H1 (cell line): ENCODE measurements around the gene MED23. TPM values are rescaled to one million over a fixed set of nuclear protein-coding genes. Genes with fewer than 3 reads are reported as not detected.

ENCODE experiments used
- CTCF ChIA-PET: fragments of 300-600 bp; sonication (Branson Sonifier 250); formaldehyde crosslinking; loops from one replicate; lab custom pipeline; 2021; ENCODE audit not compliant: partially characterized antibody; lab: Charles Lee
- POLR2A ChIA-PET: fragments of 300-600 bp; sonication (Branson Sonifier 250); formaldehyde crosslinking; loops from one replicate; lab custom pipeline; 2021; ENCODE audit warnings: inconsistent platforms; ENCODE audit not compliant: partially characterized antibody; lab: Charles Lee
- DNase-seq, 2 experiments: peaks; one replicate each; pipeline versions ENCODE4 v3.0.0 to v3.0.0-alpha.2; 2010 to 2022; ENCODE audit warnings: low spot score in 2 of 2, low read depth in 1 of 2, mixed read lengths in 1 of 2
- FAIRE-seq: peaks from 2 replicates; lab custom pipeline; 2011; peaks lifted over from hg19 to GRCh38; lab: Jason Lieb, UNC
- H2AFZ ChIP-seq: 2 replicates; pipeline ENCODE4 v1.8.1; 2012; ENCODE audit warnings: low read length, inconsistent platforms
- H2AK5ac ChIP-seq: 2 replicates; pipeline ENCODE4 v1.6.1; 2013; ENCODE audit warnings: low read depth, low read length
- H2BK120ac ChIP-seq: replicated peaks from 2 replicates; pipeline ENCODE3; 2013; ENCODE audit warnings: low read depth, low read length, inconsistent platforms
- H2BK12ac ChIP-seq: 2 replicates; pipeline ENCODE4 v1.6.1; 2013; ENCODE audit warnings: low read depth, low read length
- H2BK15ac ChIP-seq: 2 replicates; pipeline ENCODE4 v1.6.1; 2013; ENCODE audit warnings: low read length
- H2BK20ac ChIP-seq: 2 replicates; pipeline ENCODE4 v1.6.1; 2013; ENCODE audit warnings: low read length
- H2BK5ac ChIP-seq: 2 replicates; pipeline ENCODE4 v1.6.1; 2013; ENCODE audit warnings: low read depth, low read length
- H3K14ac ChIP-seq: 2 replicates; pipeline ENCODE4 v1.6.1; 2013; ENCODE audit warnings: inconsistent platforms; ENCODE audit not compliant: insufficient read length
- H3K18ac ChIP-seq: 2 replicates; pipeline ENCODE4 v1.6.1; 2013; ENCODE audit warnings: low read length; ENCODE audit errors: extremely low read depth
- H3K23ac ChIP-seq: 2 replicates; pipeline ENCODE4 v1.6.1; 2013; ENCODE audit warnings: inconsistent platforms; ENCODE audit not compliant: insufficient read length
- H3K23me2 ChIP-seq: 2 replicates; pipeline ENCODE4 v1.6.1; 2013; ENCODE audit warnings: low read depth, low read length
- H3K27ac ChIP-seq: 2 replicates; pipeline ENCODE4 v1.6.1; 2011; ENCODE audit warnings: low read depth, low read length, inconsistent platforms
- H3K27me3 ChIP-seq, 4 experiments: replicated peaks in 1 of 4; 1 replicate in 1 of 4; 2 replicates in 3 of 4; pipeline versions ENCODE4 v1.6.1 to v1.8.1; 2011 to 2013; ENCODE audit warnings: low read length in 3 of 4, mild to moderate bottlenecking in 3 of 4, inconsistent platforms in 2 of 4, mixed read lengths in 2 of 4, moderate library complexity in 1 of 4; ENCODE audit not compliant: control insufficient read depth in 3 of 4, insufficient read depth in 3 of 4; ENCODE audit errors: extremely low read depth in 1 of 4
- H3K36me3 ChIP-seq, 4 experiments: 2 replicates each; pipeline versions ENCODE4 v1.6.1 to v1.8.1; 2011 to 2013; ENCODE audit warnings: mild to moderate bottlenecking in 4 of 4, low read length in 3 of 4, moderate library complexity in 2 of 4, control low read depth in 1 of 4, inconsistent platforms in 1 of 4; ENCODE audit not compliant: insufficient read depth in 4 of 4, control insufficient read depth in 2 of 4
- H3K4ac ChIP-seq: replicated peaks from 2 replicates; pipeline ENCODE3; 2013; ENCODE audit warnings: low read length, low read depth, mixed read lengths, inconsistent platforms; ENCODE audit not compliant: insufficient read length
- H3K4me1 ChIP-seq, 4 experiments: replicated peaks in 1 of 4; 1 replicate in 1 of 4; 2 replicates in 3 of 4; pipeline versions ENCODE4 v1.6.1 to v1.8.1; 2011 to 2013; ENCODE audit warnings: low read length in 3 of 4, inconsistent platforms in 2 of 4, mixed read lengths in 1 of 4; ENCODE audit not compliant: insufficient read depth in 4 of 4, control insufficient read depth in 3 of 4
- H3K4me2 ChIP-seq, 2 experiments: 2 replicates each; pipeline versions ENCODE4 v1.6.1 to v1.8.1; 2011 to 2013; ENCODE audit warnings: low read depth in 2 of 2, low read length in 2 of 2, control low read depth in 1 of 2, inconsistent platforms in 1 of 2, mild to moderate bottlenecking in 1 of 2; ENCODE audit not compliant: insufficient read depth in 1 of 2
- H3K4me3 ChIP-seq, 4 experiments: fragments of 200-600, 300-600 bp in 1 of 4; sonication (generic), shearing (Covaris generic), sonication (Bioruptor Twin) in 1 of 4; 2 replicates each; pipeline versions ENCODE4 v1.5.1 to v1.8.1; 2011 to 2016; ENCODE audit warnings: low read length in 4 of 4, low read depth in 3 of 4, control low read depth in 2 of 4, inconsistent platforms in 2 of 4, mild to moderate bottlenecking in 2 of 4, mixed read lengths in 1 of 4, moderate library complexity in 1 of 4; ENCODE audit not compliant: insufficient read depth in 2 of 4; ENCODE audit errors: extremely low read depth in 1 of 4
- H3K56ac ChIP-seq: replicated peaks from 2 replicates; pipeline ENCODE3; 2013; ENCODE audit warnings: low read depth, mild to moderate bottlenecking, mixed read lengths, low read length, inconsistent platforms; ENCODE audit not compliant: insufficient read length
- H3K79me1 ChIP-seq: 2 replicates; pipeline ENCODE4 v1.6.1; 2013; ENCODE audit warnings: low read depth, low read length, control low read depth
- H3K79me2 ChIP-seq, 2 experiments: 2 replicates each; pipeline versions ENCODE4 v1.6.1 to v1.8.1; 2012 to 2013; ENCODE audit warnings: low read length in 2 of 2, mild to moderate bottlenecking in 2 of 2, inconsistent platforms in 1 of 2; ENCODE audit not compliant: insufficient read depth in 2 of 2, control insufficient read depth in 1 of 2
- H3K9ac ChIP-seq, 4 experiments: replicated peaks in 1 of 4; 1 replicate in 1 of 4; 2 replicates in 3 of 4; pipeline versions ENCODE4 v1.6.1 to v1.8.1; 2011 to 2013; ENCODE audit warnings: low read depth in 3 of 4, low read length in 3 of 4, control low read depth in 2 of 4, mild to moderate bottlenecking in 2 of 4, moderate library complexity in 2 of 4, inconsistent platforms in 1 of 4; ENCODE audit errors: extremely low read depth in 1 of 4
- H3K9me3 ChIP-seq, 2 experiments: 2 replicates each; pipeline versions ENCODE4 v1.6.1 to v1.8.1; 2012 to 2013; ENCODE audit warnings: mild to moderate bottlenecking in 2 of 2, moderate library complexity in 2 of 2, control low read depth in 1 of 2, inconsistent platforms in 1 of 2, low read depth in 1 of 2, low read length in 1 of 2, mixed read lengths in 1 of 2; ENCODE audit not compliant: insufficient read depth in 2 of 2
- H4K20me1 ChIP-seq, 2 experiments: replicated peaks in 1 of 2; 2 replicates each; pipeline versions ENCODE3 to v1.8.1; 2011 to 2013; ENCODE audit warnings: inconsistent platforms in 2 of 2, low read length in 2 of 2, mild to moderate bottlenecking in 1 of 2; ENCODE audit not compliant: insufficient read depth in 2 of 2, control insufficient read depth in 1 of 2
- H4K5ac ChIP-seq: 2 replicates; pipeline ENCODE4 v1.6.1; 2013; ENCODE audit warnings: low read length, low read depth, mixed read lengths, inconsistent platforms; ENCODE audit not compliant: insufficient read length
- H4K8ac ChIP-seq: 2 replicates; pipeline ENCODE4 v1.8.0; 2013; ENCODE audit warnings: mild to moderate bottlenecking, moderate library complexity, low read length, inconsistent platforms; ENCODE audit not compliant: insufficient read depth; ENCODE audit errors: extremely low read depth
- H4K91ac ChIP-seq: replicated peaks from 2 replicates; pipeline ENCODE3; 2013; ENCODE audit warnings: low read length, mixed read lengths, inconsistent platforms; ENCODE audit not compliant: insufficient read length
- ASH2L ChIP-seq: fragments of 200-600, 300-600 bp; sonication (generic); IDR thresholded peaks from one replicate; pipeline ENCODE4 v1.7.1; 2017; ENCODE audit warnings: low read length
- JUN ChIP-seq: IDR thresholded peaks from 2 replicates; pipeline ENCODE4 v1.6.1; 2011; ENCODE audit warnings: low read depth, mild to moderate bottlenecking, improper control_type of control experiment, low read length
- KDM1A ChIP-seq: fragments of 200-600, 300-600 bp; sonication (generic); IDR thresholded peaks from 2 replicates; pipeline ENCODE4 v1.7.1; 2016; ENCODE audit warnings: mild to moderate bottlenecking, low read length, borderline replicate concordance
- KDM4A ChIP-seq: IDR thresholded peaks from one replicate; pipeline ENCODE4 v1.7.1; 2012; ENCODE audit warnings: low read depth, mild to moderate bottlenecking, moderate library complexity, low read length, inconsistent platforms; ENCODE audit not compliant: severe bottlenecking
- TAF1 ChIP-seq: IDR thresholded peaks from 2 replicates; pipeline ENCODE4 v1.6.1; 2011; ENCODE audit warnings: mild to moderate bottlenecking, low read depth, low read length
- WGBS, 2 experiments: shearing (Covaris generic) in 1 of 2; methylation state at CpG; one replicate each; pipeline versions ENCODE4 v1.1.6 to v1.1.7; 2013 to 2015; ENCODE audit warnings: low lambda C conversion rate in 2 of 2, mixed read lengths in 2 of 2, inconsistent platforms in 1 of 2, low coverage in 1 of 2, missing lambda C conversion rate in 1 of 2; ENCODE audit not compliant: insufficient replicate concordance in 2 of 2, insufficient coverage in 1 of 2, insufficient read length in 1 of 2; ENCODE audit errors: extremely low coverage in 1 of 2, missing lambda C conversion rate in 1 of 2; 5-methylcytosine and 5-hydroxymethylcytosine counted together
- polyA plus RNA-seq, 7 experiments: library from polyadenylated mRNA; depleted of rRNA in 3 of 7; stranded (reverse) in 5 of 7; unstranded in 2 of 7; fragments of >200 nt in 5 of 7; fragments of 200-250 nt in 2 of 7; gene quantifications; 1 replicate in 5 of 7; 2 replicates in 1 of 7; 4 replicates in 1 of 7; pipeline versions ENCODE4 v1.2.1 to v1.2.3, GENCODE V29; 2011 to 2013; ENCODE audit warnings: missing spikeins in 2 of 7, mixed read lengths in 2 of 7
- total RNA-seq: library from RNA; stranded (reverse); fragmentation: NEBNext Ultra II Directional; extraction: Animal tissue kit (Norgen Biotek cat#: 25700); gene quantifications from 2 replicates; pipeline ENCODE4 v1.2.1, GENCODE V29; 2021

Gene MED23
- total and polyA plus RNA-seq, 2 of the 8 experiments (the other 6 are each of a cell fraction or from before 2014, with no cell fraction given), result 10.5 to 13.0 TPM

- no peak for FAIRE-seq
- Histone ChIP-seq H3K18ac (no peak overlapping the region), H3K79me2 (no peaks in the 10 kb centered on the region), H4K5ac (no peak overlapping the region), H3K23me2 (peaks cover 2% of the 10 kb centered on the region; the same call in 1 of the 2 replicates), H2BK12ac (no peak overlapping the region), H3K4ac (no peak overlapping the region), H2BK20ac (no peak overlapping the region), H3K27me3 (no peaks in the 10 kb centered on the region), H3K79me1 (no peaks in the 10 kb centered on the region), H3K9me3 (no peaks in the 10 kb centered on the region), H2BK15ac (no peak overlapping the region), H2BK120ac (no peak overlapping the region), H3K9ac (no peak overlapping the region), H2BK5ac (no peak overlapping the region), H3K4me3 (no peak overlapping the region), H3K56ac (no peak overlapping the region), H4K20me1 (no peaks in the 10 kb centered on the region), H2AK5ac (no peak overlapping the region), H3K14ac (no peak overlapping the region), H3K36me3 (no peaks in the 10 kb centered on the region), H2AFZ (no peak overlapping the region), H3K27ac (no peak overlapping the region), H4K8ac (no peak overlapping the region), H4K91ac (no peak overlapping the region), H3K23ac (no peak overlapping the region), H3K4me2 (no peak overlapping the region), H3K4me1 (no peaks in the 10 kb centered on the region)
- no peak for DNase-seq
- ChIA-PET CTCF (interaction anchor here (1.1 to 5.4 kb wide), 2 partner anchors 9 to 12 kb away, joined by 3 to 41 read pairs; partner anchors contain the start of gene MED23), POLR2A (no interaction called here)
- 86% methylated on average over 2 of the region's 2 CpGs; no CpG with 5 or more reads in 1 of the 2 experiments for WGBS, 2 experiments
- TF ChIP-seq TAF1, result no peak
- TF ChIP-seq KDM1A, result no peak
- TF ChIP-seq JUN, result no peak
- TF ChIP-seq ASH2L, result no peak
- no peak for TF ChIP-seq KDM4A
Observed at GRCh38 chr6:131640100-131640499, 12.1 kb upstream of the MED23 start.
